ENCODE data around the gene EFNA4. TPM values are rescaled to one million over a fixed set of nuclear protein-coding genes. Genes with fewer than 3 reads are reported as not detected.

Gene EFNA4
- total RNA-seq, 1 donor from 2014 or later: 1.7 TPM

GRCh38 chr1:155078469-155079209, 15.1 kb downstream of the EFNA4 start, which contains the start of gene EFNA3:
Gene EFNA3 (plus strand): TSS chr1:155078837. CDS start chr1:155078942, 105 bp downstream.
- TF ChIP-seq, protein P1, sequence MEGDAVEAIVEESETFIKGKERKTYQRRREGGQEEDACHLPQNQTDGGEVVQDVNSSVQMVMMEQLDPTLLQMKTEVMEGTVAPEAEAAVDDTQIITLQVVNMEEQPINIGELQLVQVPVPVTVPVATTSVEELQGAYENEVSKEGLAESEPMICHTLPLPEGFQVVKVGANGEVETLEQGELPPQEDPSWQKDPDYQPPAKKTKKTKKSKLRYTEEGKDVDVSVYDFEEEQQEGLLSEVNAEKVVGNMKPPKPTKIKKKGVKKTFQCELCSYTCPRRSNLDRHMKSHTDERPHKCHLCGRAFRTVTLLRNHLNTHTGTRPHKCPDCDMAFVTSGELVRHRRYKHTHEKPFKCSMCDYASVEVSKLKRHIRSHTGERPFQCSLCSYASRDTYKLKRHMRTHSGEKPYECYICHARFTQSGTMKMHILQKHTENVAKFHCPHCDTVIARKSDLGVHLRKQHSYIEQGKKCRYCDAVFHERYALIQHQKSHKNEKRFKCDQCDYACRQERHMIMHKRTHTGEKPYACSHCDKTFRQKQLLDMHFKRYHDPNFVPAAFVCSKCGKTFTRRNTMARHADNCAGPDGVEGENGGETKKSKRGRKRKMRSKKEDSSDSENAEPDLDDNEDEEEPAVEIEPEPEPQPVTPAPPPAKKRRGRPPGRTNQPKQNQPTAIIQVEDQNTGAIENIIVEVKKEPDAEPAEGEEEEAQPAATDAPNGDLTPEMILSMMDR (IDR thresholded peaks at IDR 0.05; ENCODE audit: borderline replicate concordance): no peak
- H3K27me3 ChIP-seq (ENCODE audit: low read depth): peaks cover 50% of the 10 kb centered on the region
- intact Hi-C loops (cut with micrococcal nuclease): no loop called here
- no peak within 1 kb of the TSS for H3K27ac ChIP-seq (replicated peaks)
- no peaks in the 10 kb centered on the region for H3K36me3 ChIP-seq
- peaks cover 53% of the 10 kb centered on the region for H3K4me1 ChIP-seq
- DNase-seq: peak; percentile 77
- no peaks in the 10 kb centered on the region for H3K9me3 ChIP-seq (replicated peaks)
- H3K4me3 ChIP-seq: peak within 1 kb of the TSS; percentile 68

DNA sequence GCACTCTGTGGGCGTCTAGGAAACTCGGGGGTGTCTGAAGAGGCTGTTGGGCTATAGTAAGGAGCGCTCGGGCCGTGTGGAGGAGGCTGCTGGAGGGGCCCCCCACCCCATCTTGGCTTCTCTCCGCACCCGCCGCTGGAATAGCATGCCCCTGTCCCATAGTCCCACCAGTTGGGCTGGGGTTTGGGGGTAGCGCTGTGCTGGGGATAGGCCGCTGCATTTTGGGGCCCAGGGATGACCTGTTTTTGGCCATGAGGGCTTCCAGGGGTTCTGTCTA, 15.6 kb downstream of the EFNA4 start:
- Histone ChIP-seq H3K36me3 (no peaks in the 10 kb centered on the region), H3K4me3 (peak overlapping the region; percentile 68), H3K4me1 (peaks cover 56% of the 10 kb centered on the region), H3K27ac (replicated peaks) (no peak overlapping the region), H3K9me3 (replicated peaks) (no peaks in the 10 kb centered on the region), H3K27me3 (ENCODE audit: low read depth) (peaks cover 55% of the 10 kb centered on the region)
- TF ChIP-seq, protein P1 (IDR thresholded peaks at IDR 0.05; ENCODE audit: borderline replicate concordance): no peak
- intact Hi-C loops (cut with micrococcal nuclease): no loop called here
- no peak for DNase-seq

DNA sequence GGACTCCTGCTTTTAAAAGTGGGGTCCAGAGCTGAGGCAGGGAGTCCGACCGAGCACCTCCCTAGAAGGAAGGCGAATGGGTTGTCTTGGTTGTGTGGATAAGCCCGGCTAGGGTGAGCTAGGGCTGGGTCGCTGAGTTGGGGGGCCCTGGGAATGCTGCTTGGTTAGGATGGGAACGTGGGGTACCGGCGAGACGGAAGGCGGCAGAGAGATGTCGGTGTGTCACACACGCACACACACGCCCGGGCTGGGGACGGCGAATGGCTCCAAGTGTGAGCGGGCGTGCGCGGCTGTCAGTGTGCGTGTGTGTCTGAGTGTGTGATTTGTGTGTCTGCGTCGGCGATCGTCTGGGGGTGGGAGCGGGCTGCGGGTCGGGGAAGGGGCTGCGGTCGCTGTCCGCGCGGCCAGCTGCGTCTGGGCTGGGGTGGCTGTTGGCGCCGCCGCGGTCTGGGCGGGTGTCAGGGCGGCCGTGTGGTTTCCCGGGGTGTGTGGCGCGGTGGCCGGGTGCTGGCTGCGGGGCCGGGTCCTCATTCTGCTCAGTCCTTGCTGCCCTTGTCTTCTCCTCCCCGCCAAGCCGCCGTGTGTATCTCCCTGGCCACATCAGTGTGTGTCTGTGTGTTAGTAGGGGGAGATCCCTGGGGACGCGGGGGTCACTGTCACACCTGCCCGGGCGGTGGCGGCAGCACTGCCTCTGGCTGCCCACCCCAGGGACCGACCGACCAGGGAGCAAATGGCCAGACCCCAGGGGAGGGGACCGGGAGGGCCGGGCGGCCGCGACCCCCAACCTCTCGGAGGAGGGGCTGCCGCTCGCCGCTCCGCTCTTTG, 16.2 kb downstream of the EFNA4 start:
- DNase-seq: no peak
- Histone ChIP-seq H3K36me3 (no peaks in the 10 kb centered on the region), H3K4me1 (peaks cover 62% of the 10 kb centered on the region), H3K4me3 (peak overlapping the region; percentile 68), H3K27ac (replicated peaks) (no peak overlapping the region), H3K27me3 (ENCODE audit: low read depth) (peaks cover 60% of the 10 kb centered on the region), H3K9me3 (replicated peaks) (no peaks in the 10 kb centered on the region)
- intact Hi-C loops (cut with micrococcal nuclease): no loop called here
- TF ChIP-seq, protein P1 (IDR thresholded peaks at IDR 0.05; ENCODE audit: borderline replicate concordance): no peak

DNA sequence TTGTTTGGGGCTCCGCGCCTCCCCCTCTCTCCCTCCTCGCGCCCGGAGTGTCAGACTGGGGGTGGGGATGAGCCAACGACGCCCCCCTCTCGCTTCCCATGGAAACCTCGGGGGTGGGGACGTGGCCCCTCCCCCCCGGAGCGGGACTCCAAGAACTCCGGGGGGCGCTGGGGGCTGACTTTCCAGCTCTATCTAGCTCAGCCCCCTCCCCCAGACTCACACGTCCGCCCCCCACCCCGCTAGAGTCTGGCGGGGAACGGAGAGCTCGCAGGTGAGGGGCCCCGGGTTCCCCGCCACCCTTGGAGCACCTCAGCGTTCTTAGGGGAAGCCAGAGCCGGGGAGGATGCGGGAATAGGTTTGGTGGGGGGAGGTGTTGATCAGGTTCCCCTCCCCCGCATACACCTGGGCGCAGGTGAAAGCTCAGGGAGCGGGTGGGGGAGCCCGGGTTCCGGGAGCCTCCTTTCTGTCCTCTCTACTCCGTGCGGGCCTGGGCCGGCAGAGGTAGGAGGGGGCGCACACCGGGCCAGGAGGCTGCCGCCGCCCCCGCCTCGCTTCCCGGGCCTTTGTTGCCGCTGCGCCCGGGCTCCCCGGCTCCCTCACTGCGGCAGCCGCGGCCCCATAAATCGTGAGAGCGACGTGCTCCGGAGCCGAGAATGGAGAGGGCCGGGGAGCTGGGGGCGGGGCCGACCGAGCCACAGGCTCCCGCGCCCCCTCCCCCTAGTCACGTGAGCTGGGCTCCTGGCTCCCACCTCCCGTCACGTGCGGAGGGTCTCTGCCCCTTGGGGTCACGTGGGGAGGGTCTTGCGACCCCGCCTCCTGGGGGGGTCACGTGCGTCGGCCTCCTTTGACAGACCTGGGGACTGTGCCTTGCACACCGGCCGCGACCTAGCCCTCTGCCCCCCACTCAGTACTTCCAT, 17.0 kb downstream of the EFNA4 start:
- H3K4me3 ChIP-seq: peak overlapping the region; percentile 68
- no peaks in the 10 kb centered on the region for H3K36me3 ChIP-seq
- TF ChIP-seq, protein P1 (IDR thresholded peaks at IDR 0.05; ENCODE audit: borderline replicate concordance): no peak
- H3K9me3 ChIP-seq (replicated peaks): no peaks in the 10 kb centered on the region
- DNase-seq: no peak
- H3K27ac ChIP-seq (replicated peaks): no peak overlapping the region
- intact Hi-C loops (cut with micrococcal nuclease): no loop called here
- H3K27me3 ChIP-seq (ENCODE audit: low read depth): peaks cover 60% of the 10 kb centered on the region
- peaks cover 69% of the 10 kb centered on the region for H3K4me1 ChIP-seq

Measured in left ventricle myocardium inferior (tissue), 1 donor.